Iris pigment epithelial cell (primary cell): Measurements from ENCODE around the gene TMEM198.
A peak's percentile ranks its signal among the peaks of the same experiment; 100 is the strongest.

ENCODE experiments used
- DNase-seq: peaks from one replicate; pipeline ENCODE4 v3.0.0-alpha.2; 2011; ENCODE audit warnings: low read depth

The TMEM198 gene

GRCh38 chr2:219578811-219579613 is 35.2 kb downstream of the TMEM198 start:
- peak; percentile 82 for DNase-seq

- DNase-seq, result no peak
Observed at GRCh38 chr2:219581346-219581745, 37.5 kb downstream of the TMEM198 start.

- no peak for DNase-seq
Observed at GRCh38 chr2:219591091-219591490, 47.3 kb downstream of the TMEM198 start.

GRCh38 chr2:219592736-219593135 is 48.9 kb downstream of the TMEM198 start:
- DNase-seq, result peak; percentile 23

GRCh38 chr2:219593154-219593553 is 49.3 kb downstream of the TMEM198 start:
- DNase-seq, result no peak

- DNase-seq, result peak; percentile 21
Observed at GRCh38 chr2:219595256-219595655, 51.4 kb downstream of the TMEM198 start.

GRCh38 chr2:219596954-219597551 is 53.2 kb downstream of the TMEM198 start:
- DNase-seq, result peak; percentile 36

- DNase-seq, result peak; percentile 98
Observed at GRCh38 chr2:219597552-219598307, 53.9 kb downstream of the TMEM198 start, which contains the start of gene STK11IP. STK11IP (plus strand) TSS chr2:219597857; CDS start chr2:219598120, 263 bp downstream.

- DNase-seq, result no peak
Observed at GRCh38 chr2:219598308-219599078, 54.7 kb downstream of the TMEM198 start.
